ENCODE data around the gene CCDC50.

Gene CCDC50

GRCh38 chr3:191428177-191428576 lies 99.0 kb downstream of the CCDC50 start:
- DNase-seq (ENCODE audit: low read depth) = no peak

- no peak for DNase-seq (ENCODE audit: low read depth)
Measured at GRCh38 chr3:191430103-191430502, 100.9 kb downstream of the CCDC50 start.

GRCh38 chr3:191431160-191431822 lies 102.1 kb downstream of the CCDC50 start:
- DNase-seq (ENCODE audit: low read depth) = no peak

- DNase-seq (ENCODE audit: low read depth) = no peak
Measured at GRCh38 chr3:191432162-191432561, 103.0 kb downstream of the CCDC50 start.

GRCh38 chr3:191434024-191434423 lies 104.8 kb downstream of the CCDC50 start:
- no peak for DNase-seq (ENCODE audit: low read depth)

GRCh38 chr3:191435981-191436380 lies 106.8 kb downstream of the CCDC50 start:
- DNase-seq (ENCODE audit: low read depth) = no peak

- DNase-seq (ENCODE audit: low read depth) = no peak
Measured at GRCh38 chr3:191438150-191438814, 109.1 kb downstream of the CCDC50 start.

- no peak for DNase-seq (ENCODE audit: low read depth)
Measured at GRCh38 chr3:191440532-191440931, 111.3 kb downstream of the CCDC50 start.

GRCh38 chr3:191441687-191442086 lies 112.5 kb downstream of the CCDC50 start:
- DNase-seq (ENCODE audit: low read depth) = no peak

- DNase-seq (ENCODE audit: low read depth) = no peak
Measured at GRCh38 chr3:191444569-191444968, 115.4 kb downstream of the CCDC50 start.
